Testis (tissue), 2 donors: Measurements from ENCODE around the gene TNS3.

Source experiments
- POLR2A ChIP-seq: fragments of 450-650 bp; IDR thresholded peaks from one replicate; pipeline ENCODE4 v1.6.1; 2017; ENCODE audit warnings: antibody characterized with exemption, mild to moderate bottlenecking, moderate library complexity
- TF ChIP-seq, protein P1 (sequence below), 3 experiments: fragments of 450-650 bp in 2 of 3; fragments of 200-600 bp in 1 of 3; sonication (generic) in 1 of 3; IDR thresholded peaks; one replicate each; pipeline ENCODE4 v1.5.1; 2016 to 2019; ENCODE audit warnings: antibody characterized with exemption in 3 of 3, mild to moderate bottlenecking in 2 of 3, moderate library complexity in 1 of 3

DNA sequence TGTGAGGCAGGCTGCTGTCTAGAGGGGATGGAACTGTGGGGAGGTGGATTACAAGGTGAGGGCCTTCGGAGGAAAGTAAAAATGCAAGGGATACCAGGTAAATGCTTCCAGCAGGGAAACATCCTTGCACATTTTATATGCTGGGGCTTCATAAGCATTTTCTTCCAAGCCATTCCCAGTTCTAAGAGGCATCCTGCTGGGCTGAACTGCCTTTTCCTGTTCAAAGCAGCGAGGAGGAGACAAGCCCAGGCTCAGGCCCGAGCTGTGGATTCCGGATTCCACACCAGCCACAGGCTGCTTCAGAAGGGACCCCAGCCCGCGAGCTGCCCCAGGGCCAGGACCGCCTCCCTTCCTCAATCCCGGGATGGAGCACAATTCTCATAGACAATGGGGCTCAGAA, 249.7 kb downstream of the TNS3 start:
- TF ChIP-seq, protein P1, sequence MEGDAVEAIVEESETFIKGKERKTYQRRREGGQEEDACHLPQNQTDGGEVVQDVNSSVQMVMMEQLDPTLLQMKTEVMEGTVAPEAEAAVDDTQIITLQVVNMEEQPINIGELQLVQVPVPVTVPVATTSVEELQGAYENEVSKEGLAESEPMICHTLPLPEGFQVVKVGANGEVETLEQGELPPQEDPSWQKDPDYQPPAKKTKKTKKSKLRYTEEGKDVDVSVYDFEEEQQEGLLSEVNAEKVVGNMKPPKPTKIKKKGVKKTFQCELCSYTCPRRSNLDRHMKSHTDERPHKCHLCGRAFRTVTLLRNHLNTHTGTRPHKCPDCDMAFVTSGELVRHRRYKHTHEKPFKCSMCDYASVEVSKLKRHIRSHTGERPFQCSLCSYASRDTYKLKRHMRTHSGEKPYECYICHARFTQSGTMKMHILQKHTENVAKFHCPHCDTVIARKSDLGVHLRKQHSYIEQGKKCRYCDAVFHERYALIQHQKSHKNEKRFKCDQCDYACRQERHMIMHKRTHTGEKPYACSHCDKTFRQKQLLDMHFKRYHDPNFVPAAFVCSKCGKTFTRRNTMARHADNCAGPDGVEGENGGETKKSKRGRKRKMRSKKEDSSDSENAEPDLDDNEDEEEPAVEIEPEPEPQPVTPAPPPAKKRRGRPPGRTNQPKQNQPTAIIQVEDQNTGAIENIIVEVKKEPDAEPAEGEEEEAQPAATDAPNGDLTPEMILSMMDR (IDR thresholded peaks at IDR 0.05): no peak
- no peak for TF ChIP-seq POLR2A
